CD14-positive monocyte (primary cell): Measurements from ENCODE around the gene HYI. TPM values are rescaled to one million over a fixed set of nuclear protein-coding genes. Genes with fewer than 3 reads are reported as not detected.

Experiments
- DNase-seq, 3 donors: peaks; one replicate each; pipeline ENCODE4 v3.0.0-alpha.2; 2011 to 2022
- H2AFZ ChIP-seq: 2 replicates; pipeline ENCODE4 v1.6.0; 2012; ENCODE audit warnings: mild to moderate bottlenecking, low read depth, low read length, inconsistent platforms; ENCODE audit not compliant: insufficient read depth, poor library complexity, severe bottlenecking
- H3K27ac ChIP-seq, 2 donors: 1 replicate in 1 of 2; 2 replicates in 1 of 2; pipeline ENCODE4 v1.5.1; 2012 to 2013; ENCODE audit warnings: low read length in 2 of 2, control low read depth in 1 of 2, inconsistent platforms in 1 of 2, low read depth in 1 of 2, mild to moderate bottlenecking in 1 of 2
- H3K27me3 ChIP-seq, 2 donors: one replicate each; pipeline versions ENCODE4 v1.6.0 to v1.6.1; 2011 to 2013; ENCODE audit warnings: low read length in 2 of 2; ENCODE audit not compliant: control insufficient read depth in 2 of 2, insufficient read depth in 2 of 2
- H3K36me3 ChIP-seq, 2 donors: replicated peaks in 1 of 2; 1 replicate in 1 of 2; 2 replicates in 1 of 2; pipeline versions ENCODE4 v1.5.1 to v1.6.1; 2012 to 2013; ENCODE audit warnings: low read length in 2 of 2, control low read depth in 1 of 2, inconsistent platforms in 1 of 2, mild to moderate bottlenecking in 1 of 2; ENCODE audit not compliant: insufficient read depth in 2 of 2, control insufficient read depth in 1 of 2
- H3K4me1 ChIP-seq, 2 donors: 1 replicate in 1 of 2; 2 replicates in 1 of 2; pipeline versions ENCODE4 v1.5.1 to v1.6.1; 2012 to 2013; ENCODE audit warnings: low read length in 2 of 2, control low read depth in 1 of 2, inconsistent platforms in 1 of 2, mild to moderate bottlenecking in 1 of 2, moderate library complexity in 1 of 2; ENCODE audit not compliant: insufficient read depth in 2 of 2, control insufficient read depth in 1 of 2
- H3K4me2 ChIP-seq: replicated peaks from 2 replicates; pipeline ENCODE3; 2012; ENCODE audit warnings: low read length, moderate library complexity, mild to moderate bottlenecking; ENCODE audit not compliant: poor library complexity, severe bottlenecking; ENCODE audit errors: extremely low read depth
- H3K4me3 ChIP-seq, 3 experiments: fragments of 200-600 bp in 1 of 3; sonication (generic) in 1 of 3; replicated peaks in 1 of 3; 1 replicate in 2 of 3; 2 replicates in 1 of 3; pipeline ENCODE4 v1.5.1; 2011 to 2013; ENCODE audit warnings: low read length in 3 of 3, mild to moderate bottlenecking in 3 of 3, control low read depth in 2 of 3, low read depth in 2 of 3, inconsistent platforms in 1 of 3, moderate library complexity in 1 of 3
- H3K79me2 ChIP-seq: 2 replicates; pipeline ENCODE4 v1.6.0; 2012; ENCODE audit warnings: mild to moderate bottlenecking, control low read depth, inconsistent platforms, low read length, moderate library complexity; ENCODE audit not compliant: insufficient read depth
- H3K9ac ChIP-seq: 2 replicates; pipeline ENCODE4 v1.6.0; 2017; ENCODE audit warnings: low read length, mild to moderate bottlenecking; ENCODE audit not compliant: insufficient read depth, poor library complexity, severe bottlenecking
- H3K9me3 ChIP-seq, 2 donors: replicated peaks in 1 of 2; 1 replicate in 1 of 2; 2 replicates in 1 of 2; pipeline versions ENCODE4 v1.5.1 to v1.6.1; 2012 to 2013; ENCODE audit warnings: low read length in 2 of 2, control low read depth in 1 of 2; ENCODE audit not compliant: control insufficient read depth in 1 of 2, insufficient read depth in 1 of 2
- H4K20me1 ChIP-seq: 2 replicates; pipeline ENCODE4 v1.6.0; 2012; ENCODE audit warnings: mild to moderate bottlenecking, low read length, control low read depth, moderate library complexity; ENCODE audit not compliant: insufficient read depth
- H3K27ac Mint-ChIP-seq, 7 donors: one replicate each; pipeline ENCODE4 v1.8.0; 2020; ENCODE audit warnings: mild to moderate bottlenecking in 7 of 7, mixed read lengths in 7 of 7, moderate library complexity in 6 of 7, inconsistent platforms in 2 of 7
- H3K27me3 Mint-ChIP-seq, 3 donors: one replicate each; pipeline ENCODE4 v1.8.0; 2021 to 2022; ENCODE audit warnings: low read depth in 3 of 3, mild to moderate bottlenecking in 3 of 3, mixed read lengths in 3 of 3, moderate library complexity in 3 of 3, inconsistent platforms in 1 of 3
- H3K36me3 Mint-ChIP-seq, 2 donors: one replicate each; pipeline ENCODE4 v1.8.0; 2020; ENCODE audit warnings: mixed read lengths in 2 of 2, inconsistent platforms in 1 of 2, mild to moderate bottlenecking in 1 of 2
- H3K4me1 Mint-ChIP-seq: one replicate; pipeline ENCODE4 v1.8.0; 2020; ENCODE audit warnings: mild to moderate bottlenecking, mixed read lengths
- H3K4me3 Mint-ChIP-seq, 2 donors: one replicate each; pipeline ENCODE4 v1.8.0; 2020; ENCODE audit warnings: mild to moderate bottlenecking in 2 of 2, mixed read lengths in 2 of 2, moderate library complexity in 1 of 2
- H3K9me3 Mint-ChIP-seq, 7 donors: one replicate each; pipeline ENCODE4 v1.8.0; 2020 to 2022; ENCODE audit warnings: mixed read lengths in 7 of 7, mild to moderate bottlenecking in 6 of 7, moderate library complexity in 6 of 7, inconsistent platforms in 2 of 7
- WGBS: methylation state at CpG from one replicate; pipeline ENCODE4 v1.1.5; 2013; ENCODE audit warnings: missing lambda C conversion rate; ENCODE audit not compliant: insufficient coverage; 5-methylcytosine and 5-hydroxymethylcytosine counted together
- intact Hi-C, 2 donors: fragments of 100-400 bp; cut with micrococcal nuclease; formaldehyde crosslinking; loops; one replicate each; pipeline versions ENCODE4 v1.15.0 to v1.15.1; 2023
- polyA plus RNA-seq, 3 donors: library from polyadenylated mRNA; depleted of rRNA in 1 of 3; unstranded in 2 of 3; stranded (reverse) in 1 of 3; fragments of 300-500 nt in 2 of 3; fragments of >200 nt in 1 of 3; fragmentation: Illumina TruSeq in 2 of 3; gene quantifications; 1 replicate in 2 of 3; 2 replicates in 1 of 3; pipeline ENCODE4 v1.2.3, GENCODE V29; 2012 to 2021
- TF ChIP-seq, protein P1 (sequence below): fragments of 200-600 bp; IDR thresholded peaks from one replicate; pipeline ENCODE4 v1.8.0; 2022; ENCODE audit warnings: antibody characterized with exemption, mild to moderate bottlenecking

The HYI gene
- polyA plus RNA-seq, 3 donors = 0.74 to 7.2 (median 1.6) TPM

- H3K27me3 ChIP-seq = no peaks in the 10 kb centered on the region
- H2AFZ ChIP-seq = no peak overlapping the region
- H3K27me3 Mint-ChIP-seq = no peaks in the 10 kb centered on the region
- no peak overlapping the region for H3K9ac ChIP-seq
- H3K27ac ChIP-seq = no peak overlapping the region
- TF ChIP-seq, protein P1, sequence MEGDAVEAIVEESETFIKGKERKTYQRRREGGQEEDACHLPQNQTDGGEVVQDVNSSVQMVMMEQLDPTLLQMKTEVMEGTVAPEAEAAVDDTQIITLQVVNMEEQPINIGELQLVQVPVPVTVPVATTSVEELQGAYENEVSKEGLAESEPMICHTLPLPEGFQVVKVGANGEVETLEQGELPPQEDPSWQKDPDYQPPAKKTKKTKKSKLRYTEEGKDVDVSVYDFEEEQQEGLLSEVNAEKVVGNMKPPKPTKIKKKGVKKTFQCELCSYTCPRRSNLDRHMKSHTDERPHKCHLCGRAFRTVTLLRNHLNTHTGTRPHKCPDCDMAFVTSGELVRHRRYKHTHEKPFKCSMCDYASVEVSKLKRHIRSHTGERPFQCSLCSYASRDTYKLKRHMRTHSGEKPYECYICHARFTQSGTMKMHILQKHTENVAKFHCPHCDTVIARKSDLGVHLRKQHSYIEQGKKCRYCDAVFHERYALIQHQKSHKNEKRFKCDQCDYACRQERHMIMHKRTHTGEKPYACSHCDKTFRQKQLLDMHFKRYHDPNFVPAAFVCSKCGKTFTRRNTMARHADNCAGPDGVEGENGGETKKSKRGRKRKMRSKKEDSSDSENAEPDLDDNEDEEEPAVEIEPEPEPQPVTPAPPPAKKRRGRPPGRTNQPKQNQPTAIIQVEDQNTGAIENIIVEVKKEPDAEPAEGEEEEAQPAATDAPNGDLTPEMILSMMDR = no peak
- no peak overlapping the region for H3K27ac Mint-ChIP-seq
- H3K4me3 Mint-ChIP-seq = no peak overlapping the region
- no peak overlapping the region for H3K4me3 ChIP-seq
- H3K36me3 ChIP-seq = no peaks in the 10 kb centered on the region
- no peak for DNase-seq
- 86% methylated on average over 1 of the region's 3 CpGs for WGBS
- H3K4me1 ChIP-seq = no peaks in the 10 kb centered on the region
- no peaks in the 10 kb centered on the region for H3K9me3 ChIP-seq
- intact Hi-C loops = no loop called here
- peaks cover 7% of the 10 kb centered on the region for H3K4me1 Mint-ChIP-seq
- H3K36me3 Mint-ChIP-seq = no peaks in the 10 kb centered on the region
- H3K4me2 ChIP-seq = no peak overlapping the region
- H3K79me2 ChIP-seq = no peaks in the 10 kb centered on the region
- no peaks in the 10 kb centered on the region for H4K20me1 ChIP-seq
- H3K9me3 Mint-ChIP-seq = peaks cover 0 to 2% (median 0%) of the 10 kb centered on the region in 7 donors
Measured at GRCh38 chr1:43468414-43468813, 14.7 kb upstream of the HYI start.

GRCh38 chr1:43466403-43466802, 12.7 kb upstream of the HYI start:
- no peaks in the 10 kb centered on the region for H3K27me3 ChIP-seq
- TF ChIP-seq, protein P1 = no peak
- H3K9ac ChIP-seq = no peak overlapping the region
- no peaks in the 10 kb centered on the region for H3K9me3 ChIP-seq
- intact Hi-C loops = no loop called here
- no peaks in the 10 kb centered on the region for H3K4me1 ChIP-seq
- Mint-ChIP-seq H3K36me3 (no peaks in the 10 kb centered on the region), H3K27me3 (no peaks in the 10 kb centered on the region), H3K4me3 (no peak overlapping the region), H3K27ac (peak overlapping the region in 1 of 7 donors; percentile 38), H3K9me3 (peaks cover 0 to 3% (median 0%) of the 10 kb centered on the region in 7 donors), H3K4me1 (no peaks in the 10 kb centered on the region)
- H2AFZ ChIP-seq = no peak overlapping the region
- no peak overlapping the region for H3K4me2 ChIP-seq
- H3K79me2 ChIP-seq = no peaks in the 10 kb centered on the region
- no peak for DNase-seq
- no peak overlapping the region for H3K4me3 ChIP-seq
- H4K20me1 ChIP-seq = no peaks in the 10 kb centered on the region
- 14% methylated on average over 2 of the region's 2 CpGs for WGBS
- no peaks in the 10 kb centered on the region for H3K36me3 ChIP-seq
- no peak overlapping the region for H3K27ac ChIP-seq
